ENCODE measurements around the gene RPL11. TPM values are rescaled to one million over a fixed set of nuclear protein-coding genes. Genes with fewer than 3 reads are reported as not detected.
A peak's percentile ranks its signal among the peaks of the same experiment; 100 is the strongest.

RPL11 gene
- total and polyA plus RNA-seq, 2 experiments from 2014 or later = 1,126 to 1,484 TPM

DNA sequence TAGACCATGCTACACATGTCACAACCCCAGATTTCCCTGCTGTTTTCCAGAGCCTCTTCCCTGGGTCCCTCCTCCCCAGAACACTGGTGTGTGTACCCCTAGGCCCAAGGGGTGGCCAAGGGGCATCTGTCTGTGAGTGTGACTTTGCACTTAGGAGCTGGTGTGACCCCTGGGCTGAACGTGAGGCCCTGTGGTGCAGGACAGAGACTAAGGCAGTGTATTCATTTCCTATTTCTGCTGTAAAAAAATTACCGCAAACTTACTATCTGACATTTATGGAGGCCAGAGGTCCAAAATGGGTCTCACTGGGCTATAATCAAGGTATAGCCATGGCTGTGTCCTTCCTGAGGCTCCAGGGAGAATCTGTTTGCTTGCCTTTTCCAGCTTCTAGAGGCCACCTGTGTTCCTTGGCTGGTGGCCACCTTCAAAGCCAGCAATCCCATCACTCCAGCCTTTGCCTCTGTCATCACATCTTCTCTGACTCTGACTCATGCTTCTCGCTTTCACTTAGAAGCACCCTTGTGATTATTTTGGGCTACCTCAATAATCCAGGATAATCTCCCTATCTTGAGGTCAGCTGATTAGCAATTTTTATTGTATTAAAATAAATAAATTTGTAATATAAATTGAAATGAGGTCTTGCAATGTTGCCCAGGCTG lies 27.7 kb downstream of the RPL11 start (continued):
- TF ChIP-seq, protein P1, sequence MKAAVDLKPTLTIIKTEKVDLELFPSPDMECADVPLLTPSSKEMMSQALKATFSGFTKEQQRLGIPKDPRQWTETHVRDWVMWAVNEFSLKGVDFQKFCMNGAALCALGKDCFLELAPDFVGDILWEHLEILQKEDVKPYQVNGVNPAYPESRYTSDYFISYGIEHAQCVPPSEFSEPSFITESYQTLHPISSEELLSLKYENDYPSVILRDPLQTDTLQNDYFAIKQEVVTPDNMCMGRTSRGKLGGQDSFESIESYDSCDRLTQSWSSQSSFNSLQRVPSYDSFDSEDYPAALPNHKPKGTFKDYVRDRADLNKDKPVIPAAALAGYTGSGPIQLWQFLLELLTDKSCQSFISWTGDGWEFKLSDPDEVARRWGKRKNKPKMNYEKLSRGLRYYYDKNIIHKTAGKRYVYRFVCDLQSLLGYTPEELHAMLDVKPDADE (IDR thresholded peaks at IDR 0.05) = no peak
- TF ChIP-seq ZNF462 (CRISPR knock-in tag; IDR thresholded peaks at IDR 0.05) (no peak), CREB1 (CRISPR knock-in tag; IDR thresholded peaks at IDR 0.05; ENCODE audit: low read depth) (no peak), NANOG (IDR thresholded peaks at IDR 0.05; ENCODE audit: borderline replicate concordance) (no peak), ZNF331 (CRISPR knock-in tag; IDR thresholded peaks at IDR 0.05; ENCODE audit: low read depth) (no peak), EZH2 (IDR thresholded peaks at IDR 0.05; ENCODE audit: low read depth, unreplicated experiment) (no peak)

- no peak overlapping the region for H3K4me3 Mint-ChIP-seq
- TF ChIP-seq JUNB (IDR thresholded peaks at IDR 0.05; ENCODE audit: unreplicated experiment) (no peak), ZNF331 (CRISPR knock-in tag; IDR thresholded peaks at IDR 0.05; ENCODE audit: low read depth) (no peak)
- H3K27ac Mint-ChIP-seq = peak overlapping the region; percentile 10; the same call in 1 of the 2 replicates
- H3K9me3 Mint-ChIP-seq = no peaks in the 10 kb centered on the region
- H3K9me2 ChIP-seq (ENCODE audit: insufficient read depth) = no peaks in the 10 kb centered on the region
- H2AFZ ChIP-seq = no peak overlapping the region
- no peaks in the 10 kb centered on the region for H3F3A ChIP-seq (replicated peaks; ENCODE audit: low read depth)
- H3K4me3 ChIP-seq = no peak overlapping the region
- H3K79me2 ChIP-seq (replicated peaks; ENCODE audit: insufficient read depth) = peaks cover 26% of the 10 kb centered on the region
- no peaks in the 10 kb centered on the region for H3K27me3 ChIP-seq (ENCODE audit: insufficient read depth)
- peaks cover 1% of the 10 kb centered on the region for H3K27me3 Mint-ChIP-seq (ENCODE audit: insufficient read depth, low read depth, poor library complexity)
- no peak overlapping the region for H3K27ac ChIP-seq (ENCODE audit: low read depth)
- no peak for ATAC-seq
- no peaks in the 10 kb centered on the region for H3K36me3 ChIP-seq (ENCODE audit: insufficient read depth)
- H3K4me1 ChIP-seq (ENCODE audit: insufficient read depth) = no peaks in the 10 kb centered on the region
- H3K36me3 Mint-ChIP-seq (ENCODE audit: low read depth) = 0 out of 3 replicates have a peak, but pooled peaks cover 3% of the 10 kb centered on the region
- peaks cover 35% of the 10 kb centered on the region for H4K20me1 ChIP-seq (replicated peaks; ENCODE audit: insufficient read depth)
- DNase-seq (ENCODE audit: low spot score) = no peak
- peaks cover 8% of the 10 kb centered on the region for H3K4me1 Mint-ChIP-seq
- no peak overlapping the region for H3K4me2 ChIP-seq
Measured at GRCh38 chr1:23720256-23720995, 28.8 kb downstream of the RPL11 start.
